Uterus (tissue), 4 donors: Measurements from ENCODE around the gene CIAO3. TPM values are rescaled to one million over a fixed set of nuclear protein-coding genes. Genes with fewer than 3 reads are reported as not detected.

Experiments used
- DNase-seq, 2 donors: peaks; one replicate each; pipeline ENCODE4 v3.0.0-alpha.2; 2019 to 2020
- H3K27ac ChIP-seq, 2 donors: fragments of 200-600 bp; sonication (generic); 1 replicate in 1 of 2; 2 replicates in 1 of 2; pipeline ENCODE4 v1.5.1; 2016 to 2018
- H3K27me3 ChIP-seq, 2 donors: fragments of 200-600 bp; sonication (generic); one replicate each; pipeline ENCODE4 v1.5.1; 2018 to 2019; ENCODE audit warnings: control low read depth in 1 of 2
- H3K36me3 ChIP-seq, 2 donors: fragments of 200-600 bp; sonication (generic); one replicate each; pipeline ENCODE4 v1.5.1; 2019; ENCODE audit warnings: control low read depth in 1 of 2
- H3K4me1 ChIP-seq, 2 donors: fragments of 200-600 bp; sonication (generic); one replicate each; pipeline ENCODE4 v1.5.1; 2018 to 2019; ENCODE audit warnings: control low read depth in 1 of 2
- H3K4me3 ChIP-seq, 2 donors: fragments of 200-600 bp; sonication (generic); 1 replicate in 1 of 2; 2 replicates in 1 of 2; pipeline ENCODE4 v1.5.1; 2018 to 2019; ENCODE audit warnings: mild to moderate bottlenecking in 1 of 2
- H3K9me3 ChIP-seq, 2 donors: fragments of 200-600 bp; sonication (generic); one replicate each; pipeline ENCODE4 v1.5.1; 2019; ENCODE audit warnings: control low read depth in 1 of 2
- CTCF ChIP-seq, 4 experiments: fragments of 200-600 bp in 2 of 4; fragments of 450-650 bp in 2 of 4; sonication (generic) in 2 of 4; IDR thresholded peaks; one replicate each; pipeline ENCODE4 v1.5.1; 2016 to 2019; ENCODE audit warnings: antibody characterized with exemption in 4 of 4, mild to moderate bottlenecking in 2 of 4, moderate library complexity in 1 of 4
- POLR2A ChIP-seq, 2 donors: fragments of 450-650 bp; IDR thresholded peaks; one replicate each; pipeline ENCODE4 v1.6.1; 2016; ENCODE audit warnings: antibody characterized with exemption in 2 of 2, mild to moderate bottlenecking in 1 of 2, moderate library complexity in 1 of 2
- intact Hi-C: fragments of 100-400 bp; cut with DNase I; formaldehyde crosslinking; loops from one replicate; pipeline ENCODE4 v1.15.1; 2023; ENCODE audit warnings: low total_unique reads
- total RNA-seq, 4 donors: library from RNA; depleted of rRNA in 3 of 4; stranded (reverse); fragments of >200 nt in 3 of 4; gene quantifications; one replicate each; pipeline versions ENCODE4 v1.1.0 to v1.2.4, GENCODE V29; 2014 to 2023
- donor health status: DM: yes; HTN: yes; CAD: no.

CIAO3 gene
- total RNA-seq, 4 donors from 2014 or later: 14.1 to 43.3 (median 25.0) TPM

- intact Hi-C loops: no loop called here
- TF ChIP-seq POLR2A (IDR thresholded peaks at IDR 0.05) (no peak), CTCF (IDR thresholded peaks at IDR 0.05) (no peak)
- no peak for DNase-seq
- Histone ChIP-seq H3K27ac (no peak overlapping the region), H3K9me3 (no peaks in the 10 kb centered on the region), H3K36me3 (no peaks in the 10 kb centered on the region), H3K27me3 (no peaks in the 10 kb centered on the region), H3K4me3 (no peak overlapping the region), H3K4me1 (no peaks in the 10 kb centered on the region)
These were observed 34.5 kb upstream of the CIAO3 start for GRCh38 chr16:775236-775796.

GRCh38 chr16:774086-775001 lies 33.5 kb upstream of the CIAO3 start:
- no peak for DNase-seq
- Histone ChIP-seq H3K27me3 (no peaks in the 10 kb centered on the region), H3K4me3 (no peak overlapping the region), H3K36me3 (no peaks in the 10 kb centered on the region), H3K4me1 (no peaks in the 10 kb centered on the region), H3K9me3 (no peaks in the 10 kb centered on the region), H3K27ac (no peak overlapping the region)
- intact Hi-C loops: no loop called here
- TF ChIP-seq CTCF (IDR thresholded peaks at IDR 0.05) (no peak), POLR2A (IDR thresholded peaks at IDR 0.05) (no peak)

- TF ChIP-seq POLR2A (IDR thresholded peaks at IDR 0.05) (no peak), CTCF (IDR thresholded peaks at IDR 0.05) (no peak)
- intact Hi-C loops: no loop called here
- Histone ChIP-seq H3K27ac (no peak overlapping the region), H3K4me3 (no peak overlapping the region), H3K4me1 (no peaks in the 10 kb centered on the region), H3K9me3 (no peaks in the 10 kb centered on the region), H3K36me3 (no peaks in the 10 kb centered on the region), H3K27me3 (no peaks in the 10 kb centered on the region)
- DNase-seq: no peak
These were observed 32.2 kb upstream of the CIAO3 start for GRCh38 chr16:772959-773358.

- no peak for TF ChIP-seq CTCF (IDR thresholded peaks at IDR 0.05)
- no peak for TF ChIP-seq POLR2A (IDR thresholded peaks at IDR 0.05)
- H3K9me3 ChIP-seq: no peaks in the 10 kb centered on the region
- DNase-seq: no peak
- intact Hi-C loops: no loop called here
- no peaks in the 10 kb centered on the region for H3K36me3 ChIP-seq
- H3K4me3 ChIP-seq: no peak overlapping the region
- no peaks in the 10 kb centered on the region for H3K27me3 ChIP-seq
- no peak overlapping the region for H3K27ac ChIP-seq
- H3K4me1 ChIP-seq: no peaks in the 10 kb centered on the region
These were observed 29.6 kb upstream of the CIAO3 start for GRCh38 chr16:770411-770810.

- no peaks in the 10 kb centered on the region for H3K27me3 ChIP-seq
- H3K9me3 ChIP-seq: no peaks in the 10 kb centered on the region
- no peaks in the 10 kb centered on the region for H3K36me3 ChIP-seq
- TF ChIP-seq CTCF (IDR thresholded peaks at IDR 0.05) (no peak), POLR2A (IDR thresholded peaks at IDR 0.05) (no peak)
- H3K4me1 ChIP-seq: no peaks in the 10 kb centered on the region
- DNase-seq: no peak
- no peak overlapping the region for H3K27ac ChIP-seq
- H3K4me3 ChIP-seq: no peak overlapping the region
- intact Hi-C loops: no loop called here
These were observed 29.1 kb upstream of the CIAO3 start for GRCh38 chr16:769934-770333.
